ENCODE data around the gene ANP32D.

DNA sequence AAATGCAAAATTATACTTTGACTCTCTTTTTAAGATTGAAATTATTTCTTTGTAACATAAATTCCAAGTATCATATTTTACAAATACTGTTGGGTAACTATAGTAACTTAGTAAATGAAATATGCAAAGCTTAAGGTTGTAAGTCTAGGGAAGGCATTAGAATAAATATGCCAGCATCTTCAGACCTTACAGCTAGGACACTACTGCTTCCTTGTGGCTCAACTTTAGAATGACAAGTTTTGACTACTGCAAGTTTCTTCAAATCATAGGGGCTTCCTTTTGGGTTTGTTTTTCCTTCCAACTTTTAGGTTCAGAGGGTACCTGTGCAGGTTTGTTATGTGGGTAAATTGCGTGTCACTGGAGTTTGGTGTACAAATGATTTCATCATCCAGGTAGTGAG is 17.7 kb upstream of the ANP32D start:
- no peak for TF ChIP-seq POLR2A (IDR thresholded peaks at IDR 0.05)
- TF ChIP-seq, protein P1, sequence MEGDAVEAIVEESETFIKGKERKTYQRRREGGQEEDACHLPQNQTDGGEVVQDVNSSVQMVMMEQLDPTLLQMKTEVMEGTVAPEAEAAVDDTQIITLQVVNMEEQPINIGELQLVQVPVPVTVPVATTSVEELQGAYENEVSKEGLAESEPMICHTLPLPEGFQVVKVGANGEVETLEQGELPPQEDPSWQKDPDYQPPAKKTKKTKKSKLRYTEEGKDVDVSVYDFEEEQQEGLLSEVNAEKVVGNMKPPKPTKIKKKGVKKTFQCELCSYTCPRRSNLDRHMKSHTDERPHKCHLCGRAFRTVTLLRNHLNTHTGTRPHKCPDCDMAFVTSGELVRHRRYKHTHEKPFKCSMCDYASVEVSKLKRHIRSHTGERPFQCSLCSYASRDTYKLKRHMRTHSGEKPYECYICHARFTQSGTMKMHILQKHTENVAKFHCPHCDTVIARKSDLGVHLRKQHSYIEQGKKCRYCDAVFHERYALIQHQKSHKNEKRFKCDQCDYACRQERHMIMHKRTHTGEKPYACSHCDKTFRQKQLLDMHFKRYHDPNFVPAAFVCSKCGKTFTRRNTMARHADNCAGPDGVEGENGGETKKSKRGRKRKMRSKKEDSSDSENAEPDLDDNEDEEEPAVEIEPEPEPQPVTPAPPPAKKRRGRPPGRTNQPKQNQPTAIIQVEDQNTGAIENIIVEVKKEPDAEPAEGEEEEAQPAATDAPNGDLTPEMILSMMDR (IDR thresholded peaks at IDR 0.05) = no peak
- no peak for TF ChIP-seq POLR2AphosphoS5 (IDR thresholded peaks at IDR 0.05)
